ENCODE data around the gene PRSS21.

Gene PRSS21

GRCh38 chr16:2817340-2818271, 569 bp downstream of the PRSS21 start:
- H3K9me3 ChIP-seq = no peaks in the 10 kb centered on the region
- H3K4me2 ChIP-seq = peak overlapping the region; percentile 71
- H3K4me1 ChIP-seq = peaks cover 33% of the 10 kb centered on the region
- H3K27me3 ChIP-seq = no peaks in the 10 kb centered on the region
- H4K20me1 ChIP-seq = 0 out of 2 replicates have a peak, but pooled peaks cover 7% of the 10 kb centered on the region
- H3K27ac ChIP-seq = peak overlapping the region; percentile 74
- peak overlapping the region; percentile 67; the same call in 1 of the 2 replicates for H3K9ac ChIP-seq
- no peak for TF ChIP-seq Cebpa-rat (IDR thresholded peaks at IDR 0.05)
- H3K36me3 ChIP-seq = no peaks in the 10 kb centered on the region
- peak overlapping the region; percentile 61 for H3K4me3 ChIP-seq

GRCh38 chr16:2818272-2818876, 1.3 kb downstream of the PRSS21 start:
- peak overlapping the region; percentile 61; the same call in 1 of the 2 replicates for H3K4me3 ChIP-seq
- no peak for TF ChIP-seq Cebpa-rat (IDR thresholded peaks at IDR 0.05)
- peaks cover 33% of the 10 kb centered on the region for H3K4me1 ChIP-seq
- no peaks in the 10 kb centered on the region for H3K9me3 ChIP-seq
- no peak overlapping the region for H3K9ac ChIP-seq
- H3K27ac ChIP-seq = peak overlapping the region; percentile 62; the same call in 1 of the 2 replicates
- 0 out of 2 replicates have a peak, but pooled peaks cover 7% of the 10 kb centered on the region for H4K20me1 ChIP-seq
- H3K27me3 ChIP-seq = no peaks in the 10 kb centered on the region
- no peaks in the 10 kb centered on the region for H3K36me3 ChIP-seq
- peak overlapping the region; percentile 71 for H3K4me2 ChIP-seq

- H3K36me3 ChIP-seq = no peaks in the 10 kb centered on the region
- peaks cover 33% of the 10 kb centered on the region for H3K4me1 ChIP-seq
- no peak overlapping the region for H3K4me2 ChIP-seq
- no peak overlapping the region for H3K4me3 ChIP-seq
- no peak overlapping the region for H3K9ac ChIP-seq
- 0 out of 2 replicates have a peak, but pooled peaks cover 7% of the 10 kb centered on the region for H4K20me1 ChIP-seq
- no peaks in the 10 kb centered on the region for H3K27me3 ChIP-seq
- H3K9me3 ChIP-seq = no peaks in the 10 kb centered on the region
- no peak overlapping the region for H3K27ac ChIP-seq
- no peak for TF ChIP-seq Cebpa-rat (IDR thresholded peaks at IDR 0.05)
Observed at GRCh38 chr16:2819179-2819938, 2.3 kb downstream of the PRSS21 start.

DNA sequence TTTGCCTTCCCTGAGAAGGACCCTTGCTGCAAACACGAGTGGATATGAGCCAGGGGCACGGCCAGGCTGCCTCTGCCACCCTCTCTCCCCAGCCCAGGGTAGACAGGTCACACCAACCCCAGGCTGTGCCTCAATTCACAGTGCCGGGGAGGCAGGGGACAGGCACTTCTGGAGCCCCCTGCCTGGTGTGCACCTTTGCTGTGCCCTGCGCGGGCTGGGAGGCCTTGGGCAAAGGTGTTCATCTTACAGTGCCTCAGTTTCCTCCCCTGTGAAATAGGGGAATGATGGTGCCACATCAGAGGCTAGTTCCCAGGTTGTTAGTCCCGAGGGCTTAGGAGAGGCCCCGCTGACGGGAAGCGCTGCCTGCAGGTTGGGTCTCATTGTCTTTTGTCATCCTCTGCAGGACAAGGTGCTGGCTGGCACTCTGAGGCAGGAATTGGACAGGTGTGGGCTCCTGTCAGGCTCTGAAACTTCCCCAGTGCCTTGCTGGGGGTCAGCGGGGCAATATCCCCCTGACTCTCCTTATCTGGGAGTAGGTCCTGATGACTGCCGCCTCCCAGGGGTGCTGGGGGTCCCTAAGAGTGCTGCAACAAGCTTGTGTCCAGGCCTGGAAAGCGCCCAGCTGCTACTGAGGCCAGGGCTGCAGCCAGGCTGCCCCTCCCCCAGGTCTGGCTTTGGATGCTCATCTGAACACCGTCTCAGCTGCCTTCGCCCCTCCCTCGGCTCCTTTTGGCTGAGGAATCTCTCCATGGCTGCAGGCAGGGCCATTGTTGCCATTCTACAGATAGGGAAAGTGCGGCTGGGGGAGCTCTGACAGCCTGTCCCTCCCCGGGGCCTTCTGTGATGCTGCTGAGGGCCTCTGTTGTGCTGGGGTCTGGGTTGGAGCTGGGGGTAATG, 3.1 kb downstream of the PRSS21 start:
- no peak for TF ChIP-seq Cebpa-rat (IDR thresholded peaks at IDR 0.05)
- Histone ChIP-seq H3K4me3 (no peak overlapping the region), H3K27ac (no peak overlapping the region), H3K9ac (no peak overlapping the region), H3K9me3 (no peaks in the 10 kb centered on the region), H3K36me3 (no peaks in the 10 kb centered on the region), H3K4me2 (no peak overlapping the region), H3K4me1 (peaks cover 27% of the 10 kb centered on the region), H4K20me1 (0 out of 2 replicates have a peak, but pooled peaks cover 7% of the 10 kb centered on the region), H3K27me3 (no peaks in the 10 kb centered on the region)

DNA sequence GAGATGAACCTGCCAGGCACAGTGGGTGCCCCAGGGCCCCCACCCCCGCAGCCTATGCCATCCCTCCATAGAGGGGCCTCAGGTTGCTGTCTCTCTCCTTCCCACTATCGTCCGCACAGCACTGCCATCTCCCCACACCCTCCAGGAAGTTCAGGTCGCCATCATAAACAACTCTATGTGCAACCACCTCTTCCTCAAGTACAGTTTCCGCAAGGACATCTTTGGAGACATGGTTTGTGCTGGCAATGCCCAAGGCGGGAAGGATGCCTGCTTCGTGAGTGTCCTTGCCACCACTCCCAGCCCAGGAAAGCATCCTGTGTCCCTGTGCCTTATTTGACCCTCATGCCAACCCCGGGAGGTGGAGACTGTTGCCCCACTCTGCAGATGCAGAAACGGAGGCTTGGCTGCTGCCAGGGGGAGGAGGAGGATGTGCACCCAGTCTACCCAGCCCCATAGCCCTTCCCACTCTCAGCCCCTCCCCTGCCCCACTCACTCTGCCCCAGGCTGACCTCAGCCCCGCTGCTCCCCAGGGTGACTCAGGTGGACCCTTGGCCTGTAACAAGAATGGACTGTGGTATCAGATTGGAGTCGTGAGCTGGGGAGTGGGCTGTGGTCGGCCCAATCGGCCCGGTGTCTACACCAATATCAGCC, 3.9 kb downstream of the PRSS21 start:
- H3K36me3 ChIP-seq = no peaks in the 10 kb centered on the region
- H3K4me2 ChIP-seq = no peak overlapping the region
- no peaks in the 10 kb centered on the region for H3K9me3 ChIP-seq
- H3K27ac ChIP-seq = no peak overlapping the region
- no peaks in the 10 kb centered on the region for H3K27me3 ChIP-seq
- H3K4me3 ChIP-seq = no peak overlapping the region
- no peak for TF ChIP-seq Cebpa-rat (IDR thresholded peaks at IDR 0.05)
- no peak overlapping the region for H3K9ac ChIP-seq
- peaks cover 20% of the 10 kb centered on the region for H3K4me1 ChIP-seq
- H4K20me1 ChIP-seq = 0 out of 2 replicates have a peak, but pooled peaks cover 7% of the 10 kb centered on the region

DNA sequence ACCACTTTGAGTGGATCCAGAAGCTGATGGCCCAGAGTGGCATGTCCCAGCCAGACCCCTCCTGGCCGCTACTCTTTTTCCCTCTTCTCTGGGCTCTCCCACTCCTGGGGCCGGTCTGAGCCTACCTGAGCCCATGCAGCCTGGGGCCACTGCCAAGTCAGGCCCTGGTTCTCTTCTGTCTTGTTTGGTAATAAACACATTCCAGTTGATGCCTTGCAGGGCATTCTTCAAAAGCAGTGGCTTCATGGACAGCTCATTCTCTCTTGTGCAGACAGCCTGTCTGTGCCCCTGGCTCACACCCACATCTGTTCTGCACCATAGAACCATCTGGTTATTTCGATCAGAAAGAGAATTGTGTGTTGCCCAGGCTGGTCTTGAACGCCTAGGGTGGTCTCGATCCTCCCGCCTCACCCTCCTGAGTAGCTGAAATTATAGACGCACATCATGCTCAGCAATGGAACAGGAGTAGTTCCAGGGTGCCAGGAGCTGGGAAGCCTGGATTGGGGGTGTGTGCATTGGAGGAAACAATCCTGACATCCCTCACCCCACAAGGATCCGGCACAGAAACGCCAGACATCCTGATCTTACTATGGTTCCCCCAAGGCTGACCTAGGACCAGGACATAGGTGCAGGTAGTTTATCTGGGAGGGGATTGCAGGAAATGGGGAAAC, 4.6 kb downstream of the PRSS21 start:
- no peak for TF ChIP-seq Cebpa-rat (IDR thresholded peaks at IDR 0.05)
- Histone ChIP-seq H3K36me3 (no peaks in the 10 kb centered on the region), H4K20me1 (0 out of 2 replicates have a peak, but pooled peaks cover 7% of the 10 kb centered on the region)

GRCh38 chr16:2822158-2822495, 5.1 kb downstream of the PRSS21 start:
- H3K9ac ChIP-seq = no peak overlapping the region
- no peak overlapping the region for H3K27ac ChIP-seq
- no peak overlapping the region for H3K4me3 ChIP-seq
- H3K27me3 ChIP-seq = no peaks in the 10 kb centered on the region
- 0 out of 2 replicates have a peak, but pooled peaks cover 7% of the 10 kb centered on the region for H4K20me1 ChIP-seq
- no peaks in the 10 kb centered on the region for H3K36me3 ChIP-seq
- no peak overlapping the region for H3K4me2 ChIP-seq
- no peak for TF ChIP-seq Cebpa-rat (IDR thresholded peaks at IDR 0.05)
- H3K4me1 ChIP-seq = peaks cover 11% of the 10 kb centered on the region; the same call in 1 of the 2 replicates
- no peaks in the 10 kb centered on the region for H3K9me3 ChIP-seq

More for the DNA sequence above, 4.6 kb downstream of the PRSS21 start:
- no peak overlapping the region for H3K4me2 ChIP-seq
- H3K9me3 ChIP-seq = no peaks in the 10 kb centered on the region
- no peak overlapping the region for H3K4me3 ChIP-seq
- no peaks in the 10 kb centered on the region for H3K27me3 ChIP-seq
- H3K4me1 ChIP-seq = peaks cover 14% of the 10 kb centered on the region
- no peak overlapping the region for H3K9ac ChIP-seq
- H3K27ac ChIP-seq = no peak overlapping the region

DNA sequence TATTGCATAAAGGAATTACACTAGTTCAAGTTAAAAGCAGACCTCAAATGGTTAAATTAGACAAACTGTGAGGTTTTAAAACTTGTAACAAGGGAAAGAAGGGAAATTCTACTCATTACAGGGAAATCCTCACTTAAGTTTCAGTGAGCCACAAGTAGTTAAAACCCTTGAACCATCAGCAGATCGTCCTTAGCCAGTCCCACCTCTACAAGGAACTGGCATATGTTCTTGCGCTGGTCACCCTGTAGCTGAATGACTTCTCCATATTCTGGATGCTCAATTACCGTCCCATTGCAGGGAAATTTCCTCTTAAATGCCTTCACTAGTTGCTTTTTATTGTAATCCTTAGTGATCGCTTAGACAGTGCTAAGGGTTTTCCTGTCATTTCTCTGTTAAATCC, 5.5 kb downstream of the PRSS21 start:
- Histone ChIP-seq H3K9ac (no peak overlapping the region), H3K27ac (no peak overlapping the region), H3K27me3 (no peaks in the 10 kb centered on the region), H3K4me1 (peaks cover 11% of the 10 kb centered on the region; the same call in 1 of the 2 replicates), H3K9me3 (no peaks in the 10 kb centered on the region), H3K4me2 (no peak overlapping the region), H4K20me1 (0 out of 2 replicates have a peak, but pooled peaks cover 7% of the 10 kb centered on the region), H3K36me3 (no peaks in the 10 kb centered on the region), H3K4me3 (no peak overlapping the region)
- TF ChIP-seq Cebpa-rat (IDR thresholded peaks at IDR 0.05) = no peak
